HepG2 (cell line): Measurements from ENCODE around the gene VWCE. TPM values are rescaled to one million over a fixed set of nuclear protein-coding genes. Genes with fewer than 3 reads are reported as not detected.

Experiments
- IKZF1 ChIP-seq: fragments of 450-650 bp; IDR thresholded peaks from 2 replicates; pipeline ENCODE4 v1.7.1; 2016
- KMT2A ChIP-seq: sonication (generic); formaldehyde crosslinking; IDR thresholded peaks from 2 replicates; pipeline ENCODE4 v1.4.0; 2020; ENCODE audit warnings: missing genetic modification reagents
- NPAS2 ChIP-seq: sonication (generic); formaldehyde crosslinking; IDR thresholded peaks from 2 replicates; pipeline ENCODE4 v1.8.0; 2022; ENCODE audit warnings: mild to moderate bottlenecking, missing genetic modification reagents, borderline replicate concordance
- POGZ ChIP-seq: sonication (generic); formaldehyde crosslinking; IDR thresholded peaks from 2 replicates; pipeline ENCODE4 v1.4.0; 2020; ENCODE audit warnings: mild to moderate bottlenecking, missing genetic modification reagents
- SATB2 ChIP-seq: sonication (generic); formaldehyde crosslinking; IDR thresholded peaks from 2 replicates; pipeline ENCODE4 v1.5.0; 2020; ENCODE audit warnings: missing genetic modification reagents
- SMARCC2 ChIP-seq: fragments of 450-650 bp; IDR thresholded peaks from 2 replicates; pipeline ENCODE4 v1.6.1; 2017; ENCODE audit warnings: antibody characterized with exemption, mild to moderate bottlenecking
- SSRP1 ChIP-seq: IDR thresholded peaks from 2 replicates; pipeline ENCODE4 v1.6.1; 2016; ENCODE audit warnings: control low read depth
- TBX2 ChIP-seq: sonication (generic); formaldehyde crosslinking; IDR thresholded peaks from 2 replicates; pipeline ENCODE4 v1.5.0; 2020; ENCODE audit warnings: missing genetic modification reagents, mild to moderate bottlenecking, borderline replicate concordance
- TCF7L2 ChIP-seq: IDR thresholded peaks from 2 replicates; pipeline ENCODE4 v1.6.1; 2011; ENCODE audit warnings: mild to moderate bottlenecking, low read depth, low read length, moderate library complexity
- ZNF331 ChIP-seq: sonication (generic); formaldehyde crosslinking; IDR thresholded peaks from 2 replicates; pipeline ENCODE4 v1.4.0; 2020; ENCODE audit warnings: missing genetic modification reagents
- polyA plus RNA-seq, 8 experiments: library from polyadenylated mRNA; depleted of rRNA in 3 of 8; stranded (reverse) in 7 of 8; unstranded in 1 of 8; fragments of >200 nt; fragmentation: Illumina TruSeq in 4 of 8; extraction: Trizol in 4 of 8; gene quantifications; 2 replicates each; pipeline versions ENCODE4 v1.2.1 to v1.2.3, GENCODE V29; 2011 to 2016; ENCODE audit warnings: low read depth in 4 of 8, missing spikeins in 1 of 8, mixed read lengths in 1 of 8; ENCODE audit not compliant: insufficient read depth in 1 of 8
- total RNA-seq, 5 experiments: library from RNA; depleted of rRNA; stranded (reverse); fragments of >200 nt; fragmentation: Illumina TruSeq; extraction: Trizol; gene quantifications; 2 replicates each; pipeline ENCODE4 v1.2.3, GENCODE V29; 2016; ENCODE audit warnings: low read depth in 1 of 5
- TF ChIP-seq, protein P1 (sequence below): sonication (generic); formaldehyde crosslinking; IDR thresholded peaks from 2 replicates; pipeline ENCODE4 v1.4.0; 2020; ENCODE audit warnings: missing genetic modification reagents
- TF ChIP-seq, protein P2 (sequence below): sonication (generic); formaldehyde crosslinking; IDR thresholded peaks from 2 replicates; pipeline ENCODE4 v1.4.0; 2020; ENCODE audit warnings: mild to moderate bottlenecking, missing genetic modification reagents, borderline replicate concordance
- TF ChIP-seq, protein P3 (sequence below): sonication (generic); formaldehyde crosslinking; IDR thresholded peaks from 2 replicates; pipeline ENCODE4 v1.4.0; 2020; ENCODE audit warnings: missing genetic modification reagents
- TF ChIP-seq, protein P4 (sequence below): sonication (generic); formaldehyde crosslinking; IDR thresholded peaks from 2 replicates; pipeline ENCODE4 v1.5.1; 2020; ENCODE audit warnings: missing genetic modification reagents, mild to moderate bottlenecking, borderline replicate concordance
- TF ChIP-seq, protein P5 (sequence below): sonication (generic); formaldehyde crosslinking; IDR thresholded peaks from 2 replicates; pipeline ENCODE4 v1.5.1; 2020; ENCODE audit warnings: mild to moderate bottlenecking, missing genetic modification reagents, moderate library complexity

VWCE gene
- total and polyA plus RNA-seq, 2 of the 13 experiments (the other 11 are each of a cell fraction or from before 2014, with no cell fraction given): 27.6 to 58.3 TPM

DNA sequence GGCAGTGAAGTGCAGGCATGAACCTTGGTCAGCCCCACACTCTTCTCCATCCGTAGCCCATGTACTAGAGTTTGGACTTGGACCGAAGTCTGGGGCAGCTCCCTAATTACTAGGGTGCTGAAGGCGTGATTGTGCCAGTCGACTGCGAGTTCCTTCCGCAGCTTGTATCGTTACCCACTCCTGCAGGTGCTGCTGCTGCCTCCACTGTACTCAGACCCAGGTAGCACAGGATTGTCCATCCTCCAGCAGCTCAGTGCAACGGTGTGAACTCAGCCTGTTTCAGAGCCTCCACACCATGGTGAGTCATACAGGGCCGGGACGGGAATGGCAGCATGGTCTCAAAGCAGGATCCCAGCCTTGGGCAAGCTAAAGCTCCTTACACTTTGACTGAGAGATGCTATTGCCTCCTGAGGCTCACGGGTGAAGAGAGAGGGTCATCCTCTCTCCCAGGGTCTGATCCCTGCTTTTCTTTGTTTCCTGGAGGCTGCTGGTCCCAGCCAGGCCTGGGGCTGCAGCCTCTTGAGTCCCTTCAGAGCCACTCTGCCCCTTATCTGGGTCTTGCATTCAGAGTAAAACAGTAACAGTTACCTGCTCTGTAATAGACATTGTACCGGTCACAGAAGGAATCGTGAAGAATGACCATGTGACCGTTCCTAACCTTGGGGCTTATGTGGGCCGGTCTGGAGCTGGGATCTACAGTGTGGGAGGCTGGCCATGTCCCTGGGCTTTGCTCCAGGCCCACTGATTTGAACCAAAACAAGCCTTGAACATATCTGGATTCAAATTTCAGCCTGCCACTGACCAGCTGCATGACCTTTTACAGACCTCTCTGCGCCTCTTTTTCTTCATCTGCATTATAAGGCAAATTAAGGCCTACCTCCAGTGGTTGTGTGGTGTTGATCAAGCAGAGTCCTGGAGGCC is 39.6 kb upstream of the VWCE start (continued):
- TF ChIP-seq, protein P1, sequence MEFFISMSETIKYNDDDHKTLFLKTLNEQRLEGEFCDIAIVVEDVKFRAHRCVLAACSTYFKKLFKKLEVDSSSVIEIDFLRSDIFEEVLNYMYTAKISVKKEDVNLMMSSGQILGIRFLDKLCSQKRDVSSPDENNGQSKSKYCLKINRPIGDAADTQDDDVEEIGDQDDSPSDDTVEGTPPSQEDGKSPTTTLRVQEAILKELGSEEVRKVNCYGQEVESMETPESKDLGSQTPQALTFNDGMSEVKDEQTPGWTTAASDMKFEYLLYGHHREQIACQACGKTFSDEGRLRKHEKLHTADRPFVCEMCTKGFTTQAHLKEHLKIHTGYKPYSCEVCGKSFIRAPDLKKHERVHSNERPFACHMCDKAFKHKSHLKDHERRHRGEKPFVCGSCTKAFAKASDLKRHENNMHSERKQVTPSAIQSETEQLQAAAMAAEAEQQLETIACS (CRISPR knock-in tag): no peak
- TF ChIP-seq POGZ (CRISPR knock-in tag): 0 out of 2 replicates have a peak, but pooled peaks have one; percentile 6
- TF ChIP-seq KMT2A: peak; percentile 43; the same call in 1 of the 2 replicates
- TF ChIP-seq IKZF1: no peak
- TF ChIP-seq, protein P2, sequence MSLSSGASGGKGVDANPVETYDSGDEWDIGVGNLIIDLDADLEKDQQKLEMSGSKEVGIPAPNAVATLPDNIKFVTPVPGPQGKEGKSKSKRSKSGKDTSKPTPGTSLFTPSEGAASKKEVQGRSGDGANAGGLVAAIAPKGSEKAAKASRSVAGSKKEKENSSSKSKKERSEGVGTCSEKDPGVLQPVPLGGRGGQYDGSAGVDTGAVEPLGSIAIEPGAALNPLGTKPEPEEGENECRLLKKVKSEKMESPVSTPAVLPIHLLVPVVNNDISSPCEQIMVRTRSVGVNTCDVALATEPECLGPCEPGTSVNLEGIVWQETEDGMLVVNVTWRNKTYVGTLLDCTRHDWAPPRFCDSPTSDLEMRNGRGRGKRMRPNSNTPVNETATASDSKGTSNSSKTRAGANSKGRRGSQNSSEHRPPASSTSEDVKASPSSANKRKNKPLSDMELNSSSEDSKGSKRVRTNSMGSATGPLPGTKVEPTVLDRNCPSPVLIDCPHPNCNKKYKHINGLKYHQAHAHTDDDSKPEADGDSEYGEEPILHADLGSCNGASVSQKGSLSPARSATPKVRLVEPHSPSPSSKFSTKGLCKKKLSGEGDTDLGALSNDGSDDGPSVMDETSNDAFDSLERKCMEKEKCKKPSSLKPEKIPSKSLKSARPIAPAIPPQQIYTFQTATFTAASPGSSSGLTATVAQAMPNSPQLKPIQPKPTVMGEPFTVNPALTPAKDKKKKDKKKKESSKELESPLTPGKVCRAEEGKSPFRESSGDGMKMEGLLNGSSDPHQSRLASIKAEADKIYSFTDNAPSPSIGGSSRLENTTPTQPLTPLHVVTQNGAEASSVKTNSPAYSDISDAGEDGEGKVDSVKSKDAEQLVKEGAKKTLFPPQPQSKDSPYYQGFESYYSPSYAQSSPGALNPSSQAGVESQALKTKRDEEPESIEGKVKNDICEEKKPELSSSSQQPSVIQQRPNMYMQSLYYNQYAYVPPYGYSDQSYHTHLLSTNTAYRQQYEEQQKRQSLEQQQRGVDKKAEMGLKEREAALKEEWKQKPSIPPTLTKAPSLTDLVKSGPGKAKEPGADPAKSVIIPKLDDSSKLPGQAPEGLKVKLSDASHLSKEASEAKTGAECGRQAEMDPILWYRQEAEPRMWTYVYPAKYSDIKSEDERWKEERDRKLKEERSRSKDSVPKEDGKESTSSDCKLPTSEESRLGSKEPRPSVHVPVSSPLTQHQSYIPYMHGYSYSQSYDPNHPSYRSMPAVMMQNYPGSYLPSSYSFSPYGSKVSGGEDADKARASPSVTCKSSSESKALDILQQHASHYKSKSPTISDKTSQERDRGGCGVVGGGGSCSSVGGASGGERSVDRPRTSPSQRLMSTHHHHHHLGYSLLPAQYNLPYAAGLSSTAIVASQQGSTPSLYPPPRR (CRISPR knock-in tag): no peak
- TF ChIP-seq TBX2 (CRISPR knock-in tag): peak; percentile 81
- peak; percentile 19; the same call in 1 of the 2 replicates for TF ChIP-seq SSRP1 (CRISPR knock-in tag)
- no peak for TF ChIP-seq TCF7L2
- TF ChIP-seq, protein P3, sequence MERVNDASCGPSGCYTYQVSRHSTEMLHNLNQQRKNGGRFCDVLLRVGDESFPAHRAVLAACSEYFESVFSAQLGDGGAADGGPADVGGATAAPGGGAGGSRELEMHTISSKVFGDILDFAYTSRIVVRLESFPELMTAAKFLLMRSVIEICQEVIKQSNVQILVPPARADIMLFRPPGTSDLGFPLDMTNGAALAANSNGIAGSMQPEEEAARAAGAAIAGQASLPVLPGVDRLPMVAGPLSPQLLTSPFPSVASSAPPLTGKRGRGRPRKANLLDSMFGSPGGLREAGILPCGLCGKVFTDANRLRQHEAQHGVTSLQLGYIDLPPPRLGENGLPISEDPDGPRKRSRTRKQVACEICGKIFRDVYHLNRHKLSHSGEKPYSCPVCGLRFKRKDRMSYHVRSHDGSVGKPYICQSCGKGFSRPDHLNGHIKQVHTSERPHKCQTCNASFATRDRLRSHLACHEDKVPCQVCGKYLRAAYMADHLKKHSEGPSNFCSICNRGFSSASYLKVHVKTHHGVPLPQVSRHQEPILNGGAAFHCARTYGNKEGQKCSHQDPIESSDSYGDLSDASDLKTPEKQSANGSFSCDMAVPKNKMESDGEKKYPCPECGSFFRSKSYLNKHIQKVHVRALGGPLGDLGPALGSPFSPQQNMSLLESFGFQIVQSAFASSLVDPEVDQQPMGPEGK (CRISPR knock-in tag): 0 out of 2 replicates have a peak, but pooled peaks have one; percentile 14
- no peak for TF ChIP-seq SATB2 (CRISPR knock-in tag)
- TF ChIP-seq, protein P4, sequence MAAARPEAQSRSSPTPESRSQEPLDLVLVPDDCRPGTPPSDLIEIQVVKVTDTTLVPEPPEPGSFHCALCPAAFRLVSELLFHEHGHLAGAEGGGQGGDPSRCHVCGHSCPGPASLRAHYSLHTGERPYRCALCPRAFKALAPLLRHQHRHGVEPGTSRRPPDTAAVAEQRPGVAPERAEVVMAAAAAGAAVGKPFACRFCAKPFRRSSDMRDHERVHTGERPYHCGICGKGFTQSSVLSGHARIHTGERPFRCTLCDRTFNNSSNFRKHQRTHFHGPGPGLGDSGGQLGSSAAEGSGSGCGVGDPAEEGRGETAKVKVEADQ (CRISPR knock-in tag): no peak
- TF ChIP-seq SMARCC2: no peak
- TF ChIP-seq, protein P5, sequence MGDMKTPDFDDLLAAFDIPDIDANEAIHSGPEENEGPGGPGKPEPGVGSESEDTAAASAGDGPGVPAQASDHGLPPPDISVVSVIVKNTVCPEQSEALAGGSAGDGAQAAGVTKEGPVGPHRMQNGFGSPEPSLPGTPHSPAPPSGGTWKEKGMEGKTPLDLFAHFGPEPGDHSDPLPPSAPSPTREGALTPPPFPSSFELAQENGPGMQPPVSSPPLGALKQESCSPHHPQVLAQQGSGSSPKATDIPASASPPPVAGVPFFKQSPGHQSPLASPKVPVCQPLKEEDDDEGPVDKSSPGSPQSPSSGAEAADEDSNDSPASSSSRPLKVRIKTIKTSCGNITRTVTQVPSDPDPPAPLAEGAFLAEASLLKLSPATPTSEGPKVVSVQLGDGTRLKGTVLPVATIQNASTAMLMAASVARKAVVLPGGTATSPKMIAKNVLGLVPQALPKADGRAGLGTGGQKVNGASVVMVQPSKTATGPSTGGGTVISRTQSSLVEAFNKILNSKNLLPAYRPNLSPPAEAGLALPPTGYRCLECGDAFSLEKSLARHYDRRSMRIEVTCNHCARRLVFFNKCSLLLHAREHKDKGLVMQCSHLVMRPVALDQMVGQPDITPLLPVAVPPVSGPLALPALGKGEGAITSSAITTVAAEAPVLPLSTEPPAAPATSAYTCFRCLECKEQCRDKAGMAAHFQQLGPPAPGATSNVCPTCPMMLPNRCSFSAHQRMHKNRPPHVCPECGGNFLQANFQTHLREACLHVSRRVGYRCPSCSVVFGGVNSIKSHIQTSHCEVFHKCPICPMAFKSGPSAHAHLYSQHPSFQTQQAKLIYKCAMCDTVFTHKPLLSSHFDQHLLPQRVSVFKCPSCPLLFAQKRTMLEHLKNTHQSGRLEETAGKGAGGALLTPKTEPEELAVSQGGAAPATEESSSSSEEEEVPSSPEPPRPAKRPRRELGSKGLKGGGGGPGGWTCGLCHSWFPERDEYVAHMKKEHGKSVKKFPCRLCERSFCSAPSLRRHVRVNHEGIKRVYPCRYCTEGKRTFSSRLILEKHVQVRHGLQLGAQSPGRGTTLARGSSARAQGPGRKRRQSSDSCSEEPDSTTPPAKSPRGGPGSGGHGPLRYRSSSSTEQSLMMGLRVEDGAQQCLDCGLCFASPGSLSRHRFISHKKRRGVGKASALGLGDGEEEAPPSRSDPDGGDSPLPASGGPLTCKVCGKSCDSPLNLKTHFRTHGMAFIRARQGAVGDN (CRISPR knock-in tag): peak; percentile 89
- no peak for TF ChIP-seq NPAS2 (CRISPR knock-in tag)
- TF ChIP-seq ZNF331: no peak
